Pons (tissue), 1 donor: Measurements from ENCODE around the gene TSPY4.
"Not testable (repeated sequence)": the region's sequence is repeated elsewhere in the genome, so short reads cannot be mapped to it uniquely, and the experiment has no call there.

Source experiments
- DNase-seq: peaks from one replicate; pipeline ENCODE4 v3.0.0-alpha.2; 2016; ENCODE audit warnings: low spot score

The TSPY4 gene, protein sequence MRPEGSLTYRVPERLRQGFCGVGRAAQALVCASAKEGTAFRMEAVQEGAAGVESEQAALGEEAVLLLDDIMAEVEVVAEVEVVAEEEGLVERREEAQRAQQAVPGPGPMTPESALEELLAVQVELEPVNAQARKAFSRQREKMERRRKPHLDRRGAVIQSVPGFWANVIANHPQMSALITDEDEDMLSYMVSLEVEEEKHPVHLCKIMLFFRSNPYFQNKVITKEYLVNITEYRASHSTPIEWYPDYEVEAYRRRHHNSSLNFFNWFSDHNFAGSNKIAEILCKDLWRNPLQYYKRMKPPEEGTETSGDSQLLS

DNA sequence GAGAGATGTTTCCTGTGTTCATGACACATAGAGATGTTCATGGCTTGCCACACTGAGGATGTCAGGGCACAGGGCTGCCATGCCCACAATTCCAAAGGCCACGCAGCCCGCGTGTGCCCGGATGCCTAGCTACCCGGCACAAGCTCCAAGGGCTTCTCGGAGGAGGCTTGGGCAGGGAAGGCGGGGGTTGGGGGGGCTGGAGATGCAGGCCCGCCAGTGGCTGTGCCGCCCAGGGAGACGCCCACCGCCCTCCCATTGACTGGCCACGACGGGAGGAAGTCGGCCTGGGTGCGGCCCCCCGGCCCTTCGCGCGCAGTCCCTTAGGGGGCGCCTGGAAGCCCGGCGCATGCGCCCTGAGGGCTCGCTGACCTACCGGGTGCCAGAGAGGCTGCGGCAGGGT, at the start of gene TSPY4:
TSPY4 (plus strand) TSS at position 301 of the 400 bp plus-strand sequence; CDS start at position 347, 46 bp downstream.
- not testable (repeated sequence) for DNase-seq

DNA sequence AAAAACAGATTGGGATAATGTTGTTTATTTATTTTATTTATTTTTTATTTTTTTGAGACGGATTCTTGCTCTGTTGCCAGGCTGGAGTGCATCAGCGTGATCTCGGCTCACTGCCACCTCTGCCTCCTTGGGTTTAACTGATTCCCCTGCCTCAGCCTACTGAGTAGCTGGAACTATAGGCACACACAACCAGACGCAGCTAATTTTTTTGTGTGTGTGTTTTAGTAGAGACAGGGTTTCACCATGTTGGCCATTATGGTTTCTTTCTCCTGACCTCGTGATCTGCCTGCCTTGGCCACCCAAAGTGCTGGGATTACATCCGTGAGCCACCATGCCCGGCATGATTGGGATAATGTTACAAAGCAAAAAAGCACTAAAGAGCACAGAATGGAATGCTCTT, 16.3 kb upstream of the TSPY4 start:
- DNase-seq, result no peak

DNA sequence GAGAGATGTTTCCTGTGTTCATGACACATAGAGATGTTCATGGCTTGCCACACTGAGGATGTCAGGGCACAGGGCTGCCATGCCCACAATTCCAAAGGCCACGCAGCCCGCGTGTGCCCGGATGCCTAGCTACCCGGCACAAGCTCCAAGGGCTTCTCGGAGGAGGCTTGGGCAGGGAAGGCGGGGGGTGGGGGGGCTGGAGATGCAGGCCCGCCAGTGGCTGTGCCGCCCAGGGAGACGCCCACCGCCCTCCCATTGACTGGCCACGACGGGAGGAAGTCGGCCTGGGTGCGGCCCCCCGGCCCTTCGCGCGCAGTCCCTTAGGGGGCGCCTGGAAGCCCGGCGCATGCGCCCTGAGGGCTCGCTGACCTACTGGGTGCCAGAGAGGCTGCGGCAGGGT, 20.2 kb downstream of the TSPY4 start, which contains the start of gene TSPY8:
TSPY8 (plus strand) TSS at position 301 of the 400 bp plus-strand sequence; CDS start at position 347, 46 bp downstream.
- DNase-seq, result not testable (repeated sequence)
